H9 (cell line): ENCODE results near the gene MROH7. TPM values are rescaled to one million over a fixed set of nuclear protein-coding genes. Genes with fewer than 3 reads are reported as not detected.

ENCODE experiments used
- DNase-seq: peaks from one replicate; pipeline ENCODE4 v3.0.0-alpha.2; 2017
- H2AFZ ChIP-seq: one replicate; pipeline ENCODE4 v1.6.1; 2013; ENCODE audit warnings: mild to moderate bottlenecking, low read length, control low read depth, moderate library complexity
- H2AK5ac ChIP-seq: 2 replicates; pipeline ENCODE4 v1.6.1; 2013; ENCODE audit warnings: low read length, control low read depth, mixed read lengths; ENCODE audit not compliant: insufficient read length
- H2BK120ac ChIP-seq: one replicate; pipeline ENCODE4 v1.6.1; 2013; ENCODE audit warnings: low read depth, mild to moderate bottlenecking, low read length, control low read depth, inconsistent platforms; ENCODE audit not compliant: poor library complexity, severe bottlenecking
- H2BK12ac ChIP-seq: 2 replicates; pipeline ENCODE4 v1.6.1; 2013; ENCODE audit warnings: low read length, control low read depth, mixed read lengths, low read depth; ENCODE audit not compliant: insufficient read length
- H2BK15ac ChIP-seq: 2 replicates; pipeline ENCODE4 v1.6.1; 2013; ENCODE audit warnings: low read depth, low read length, control low read depth
- H2BK20ac ChIP-seq: one replicate; pipeline ENCODE4 v1.6.1; 2013; ENCODE audit warnings: low read depth, mild to moderate bottlenecking, low read length, control low read depth, inconsistent platforms; ENCODE audit not compliant: poor library complexity, severe bottlenecking
- H2BK5ac ChIP-seq: 2 replicates; pipeline ENCODE4 v1.6.1; 2013; ENCODE audit warnings: low read length, control low read depth, mixed read lengths; ENCODE audit not compliant: insufficient read length
- H3K14ac ChIP-seq: 2 replicates; pipeline ENCODE4 v1.6.1; 2013; ENCODE audit warnings: low read length, control low read depth; ENCODE audit not compliant: insufficient read depth
- H3K18ac ChIP-seq: 2 replicates; pipeline ENCODE4 v1.6.1; 2013; ENCODE audit warnings: low read depth, mild to moderate bottlenecking, mixed read lengths, low read length, control low read depth; ENCODE audit not compliant: insufficient read length
- H3K23ac ChIP-seq: 2 replicates; pipeline ENCODE4 v1.6.1; 2013; ENCODE audit warnings: low read length, control low read depth, mixed read lengths, low read depth; ENCODE audit not compliant: insufficient read length
- H3K23me2 ChIP-seq: 2 replicates; pipeline ENCODE4 v1.6.1; 2013; ENCODE audit warnings: low read depth, mild to moderate bottlenecking, mixed read lengths, low read length, control low read depth; ENCODE audit not compliant: insufficient read length, poor library complexity, severe bottlenecking
- H3K27ac ChIP-seq: 2 replicates; pipeline ENCODE4 v1.5.1; 2013; ENCODE audit warnings: low read length, control low read depth, mixed read lengths, low read depth; ENCODE audit not compliant: insufficient read length
- H3K27me3 ChIP-seq: 2 replicates; pipeline ENCODE4 v1.6.1; 2013; ENCODE audit warnings: low read length, control low read depth, inconsistent platforms; ENCODE audit not compliant: insufficient read depth
- H3K4ac ChIP-seq: 2 replicates; pipeline ENCODE4 v1.6.1; 2013; ENCODE audit warnings: low read depth, mild to moderate bottlenecking, control low read depth, inconsistent platforms, low read length, moderate library complexity
- H3K4me1 ChIP-seq: 2 replicates; pipeline ENCODE4 v1.6.1; 2013; ENCODE audit warnings: low read length, control low read depth, inconsistent platforms; ENCODE audit not compliant: insufficient read depth
- H3K4me2 ChIP-seq: 2 replicates; pipeline ENCODE4 v1.6.1; 2013; ENCODE audit warnings: low read length, control low read depth, mixed read lengths; ENCODE audit not compliant: insufficient read length, insufficient read depth
- H3K56ac ChIP-seq: 2 replicates; pipeline ENCODE4 v1.6.1; 2013; ENCODE audit warnings: low read depth, mild to moderate bottlenecking, mixed read lengths, low read length, control low read depth; ENCODE audit not compliant: insufficient read length
- H3K79me1 ChIP-seq: 2 replicates; pipeline ENCODE4 v1.6.1; 2013; ENCODE audit warnings: low read depth, mild to moderate bottlenecking, moderate library complexity, low read length, control low read depth, inconsistent platforms; ENCODE audit not compliant: insufficient read depth, poor library complexity, severe bottlenecking
- H3K79me2 ChIP-seq: 2 replicates; pipeline ENCODE4 v1.6.1; 2013; ENCODE audit warnings: low read length, control low read depth, inconsistent platforms; ENCODE audit not compliant: insufficient read depth
- H3K9ac ChIP-seq: 2 replicates; pipeline ENCODE4 v1.6.1; 2013; ENCODE audit warnings: low read length, control low read depth, mixed read lengths; ENCODE audit not compliant: insufficient read length; ENCODE audit errors: extremely low read depth
- H3K9me3 ChIP-seq: one replicate; pipeline ENCODE4 v1.6.1; 2013; ENCODE audit warnings: low read depth, low read length, inconsistent platforms; ENCODE audit not compliant: control insufficient read depth
- H3T11ph ChIP-seq: one replicate; pipeline ENCODE4 v1.6.1; 2013; ENCODE audit warnings: mild to moderate bottlenecking, low read length, control low read depth, inconsistent platforms
- H4K20me1 ChIP-seq: one replicate; pipeline ENCODE4 v1.6.1; 2013; ENCODE audit not compliant: control insufficient read depth, insufficient read length, insufficient read depth
- H4K5ac ChIP-seq: 2 replicates; pipeline ENCODE4 v1.6.1; 2013; ENCODE audit warnings: low read depth, mild to moderate bottlenecking, mixed read lengths, low read length, control low read depth; ENCODE audit not compliant: insufficient read length
- H4K8ac ChIP-seq: replicated peaks from 2 replicates; pipeline ENCODE4 v1.6.1; 2013; ENCODE audit warnings: low read length, control low read depth, mixed read lengths, low read depth; ENCODE audit not compliant: insufficient read length
- H4K91ac ChIP-seq: 2 replicates; pipeline ENCODE4 v1.6.1; 2013; ENCODE audit warnings: low read depth, mild to moderate bottlenecking, moderate library complexity, mixed read lengths, low read length, control low read depth; ENCODE audit not compliant: insufficient read length
- H3K27ac Mint-ChIP-seq, 3 experiments: 2 replicates in 2 of 3; 3 replicates in 1 of 3; pipeline ENCODE4 v1.8.0; 2020 to 2021; ENCODE audit warnings: mixed read lengths in 3 of 3, mild to moderate bottlenecking in 1 of 3, moderate library complexity in 1 of 3
- H3K27me3 Mint-ChIP-seq: 2 replicates; pipeline ENCODE4 v1.8.0; 2021; ENCODE audit warnings: low read depth, mild to moderate bottlenecking, moderate library complexity, mixed read lengths
- H3K36me3 Mint-ChIP-seq, 3 experiments: 2 replicates in 2 of 3; 3 replicates in 1 of 3; pipeline ENCODE4 v1.8.0; 2020 to 2021; ENCODE audit warnings: low read depth in 3 of 3, mixed read lengths in 3 of 3; ENCODE audit not compliant: insufficient read depth in 1 of 3
- H3K4me1 Mint-ChIP-seq, 2 experiments: 2 replicates each; pipeline ENCODE4 v1.8.0; 2020; ENCODE audit warnings: mixed read lengths in 2 of 2
- H3K4me3 Mint-ChIP-seq, 2 experiments: 2 replicates in 1 of 2; 3 replicates in 1 of 2; pipeline ENCODE4 v1.8.0; 2020 to 2021; ENCODE audit warnings: mild to moderate bottlenecking in 2 of 2, mixed read lengths in 2 of 2, moderate library complexity in 1 of 2
- H3K9me3 Mint-ChIP-seq, 2 experiments: 2 replicates in 1 of 2; 3 replicates in 1 of 2; pipeline ENCODE4 v1.8.0; 2020; ENCODE audit warnings: mild to moderate bottlenecking in 2 of 2, mixed read lengths in 2 of 2, moderate library complexity in 1 of 2
- CTCF ChIP-seq: fragments of 200-600 bp; sonication (generic); conservative IDR thresholded peaks from 3 replicates; pipeline ENCODE4 v1.8.0; 2021; ENCODE audit warnings: antibody characterized with exemption, mild to moderate bottlenecking
- WGBS: extraction: QIAGEN DNeasy Blood & Tissue Kit; methylation state at CpG from one replicate; pipeline ENCODE4 v1.1.7; 2013; ENCODE audit warnings: missing lambda C conversion rate, low lambda C conversion rate, mixed read lengths; ENCODE audit not compliant: insufficient read length; ENCODE audit errors: extremely low coverage; 5-methylcytosine and 5-hydroxymethylcytosine counted together
- total RNA-seq: library from RNA; stranded (reverse); gene quantifications from 2 replicates; pipeline ENCODE4 v1.2.1, GENCODE V29; 2021

Gene MROH7
- total RNA-seq, 1 experiment from 2014 or later = 0.09 TPM

GRCh38 chr1:54678776-54679643 lies 37.4 kb downstream of the MROH7 start:
- H3K4me1 ChIP-seq = no peaks in the 10 kb centered on the region
- H3K14ac ChIP-seq = no peak overlapping the region; the same call in 1 of the 2 replicates
- H3K56ac ChIP-seq = no peak overlapping the region
- H3K4ac ChIP-seq = no peak overlapping the region
- no peak overlapping the region for H3K9ac ChIP-seq
- Mint-ChIP-seq H3K4me1 (peaks cover 5 to 15% of the 10 kb centered on the region in 2 experiments), H3K27me3 (no peaks in the 10 kb centered on the region), H3K9me3 (no peaks in the 10 kb centered on the region; a peak in 1 of 5 replicates), H3K36me3 (no peaks in the 10 kb centered on the region), H3K27ac (no peak overlapping the region; a peak in 1 of 7 replicates), H3K4me3 (no peak overlapping the region)
- no peak overlapping the region for H2BK15ac ChIP-seq
- H2AFZ ChIP-seq = no peak overlapping the region
- H3K4me2 ChIP-seq = no peak overlapping the region
- no peak overlapping the region for H2BK5ac ChIP-seq
- no peak overlapping the region for H4K91ac ChIP-seq
- H2BK12ac ChIP-seq = no peak overlapping the region
- H3K9me3 ChIP-seq = no peaks in the 10 kb centered on the region
- no peak overlapping the region for H2AK5ac ChIP-seq
- no peak for DNase-seq
- no peak overlapping the region for H3T11ph ChIP-seq
- H3K27ac ChIP-seq = no peak overlapping the region
- H3K79me2 ChIP-seq = no peaks in the 10 kb centered on the region
- no peak overlapping the region for H4K5ac ChIP-seq
- H3K23ac ChIP-seq = no peak overlapping the region
- no peaks in the 10 kb centered on the region for H3K79me1 ChIP-seq
- no CpG with 5 or more reads among the region's 17 CpGs for WGBS
- H3K23me2 ChIP-seq = peaks cover 4% of the 10 kb centered on the region
- no peak overlapping the region for H2BK20ac ChIP-seq
- no peaks in the 10 kb centered on the region for H4K20me1 ChIP-seq
- H4K8ac ChIP-seq = no peak overlapping the region
- TF ChIP-seq CTCF = no peak
- no peak overlapping the region for H3K18ac ChIP-seq
- no peaks in the 10 kb centered on the region for H3K27me3 ChIP-seq
- H2BK120ac ChIP-seq = no peak overlapping the region
